ENCODE results near the gene LSM4. TPM values are rescaled to one million over a fixed set of nuclear protein-coding genes. Genes with fewer than 3 reads are reported as not detected.

LSM4 gene
- total and polyA plus RNA-seq, 10 of the 15 experiments (the other 5 are each of a cell fraction or from before 2014, with no cell fraction given): 12.6 to 652 (median 217) TPM

- TF ChIP-seq PBX3 (IDR thresholded peaks at IDR 0.05; ENCODE audit: insufficient replicate concordance, low read depth, low read length) (no peak), HDGF (IDR thresholded peaks at IDR 0.05) (peak; percentile 20; the same call in 1 of the 2 replicates), WRNIP1 (IDR thresholded peaks at IDR 0.05; ENCODE audit: borderline replicate concordance, low read depth, low read length) (0 out of 2 replicates have a peak, but pooled peaks have one; percentile 36), ATF7 (IDR thresholded peaks at IDR 0.05; ENCODE audit: low read depth) (peak; percentile 86), ZBTB40 (IDR thresholded peaks at IDR 0.05; ENCODE audit: borderline replicate concordance) (no peak), ZSCAN29 (IDR thresholded peaks at IDR 0.05) (no peak), HSF1 (IDR thresholded peaks at IDR 0.05; ENCODE audit: low read depth, low read length) (no peak), CBX5 (IDR thresholded peaks at IDR 0.05; ENCODE audit: low read depth) (no peak), RBBP5 (conservative IDR thresholded peaks at IDR 0.05) (no peak), POLR2AphosphoS5 (IDR thresholded peaks at IDR 0.05; ENCODE audit: low read length) (no peak; the same call in 1 of the 2 replicates), RAD21 (IDR thresholded peaks at IDR 0.05; ENCODE audit: insufficient read depth, low read depth, low read length) (peak; percentile 11; the same call in 1 of the 2 replicates), MTA2 (IDR thresholded peaks at IDR 0.05; ENCODE audit: low read depth) (peak; percentile 87), EED (IDR thresholded peaks at IDR 0.05; ENCODE audit: low read depth) (peak; percentile 83), SREBF1 (IDR thresholded peaks at IDR 0.05; ENCODE audit: low read length) (no peak), GATAD2B (conservative IDR thresholded peaks at IDR 0.05; ENCODE audit: low read depth) (peak; percentile 79), SREBF2 (IDR thresholded peaks at IDR 0.05; ENCODE audit: low read length) (no peak), JUNB (IDR thresholded peaks at IDR 0.05) (no peak), BRCA1 (IDR thresholded peaks at IDR 0.05; ENCODE audit: low read depth, low read length) (no peak), CUX1 (IDR thresholded peaks at IDR 0.05; ENCODE audit: insufficient replicate concordance, low read depth, low read length) (no peak)
Observed at GRCh38 chr19:18290302-18291018, 32.4 kb downstream of the LSM4 start (continued).
